Activated B cell treated with CpG ODN at 0.5 μM for 24 hours (primary cell): ENCODE results near the gene PTGIR. TPM values are rescaled to one million over a fixed set of nuclear protein-coding genes. Genes with fewer than 3 reads are reported as not detected.

Source experiments
- ATAC-seq: fragments of 200-7000 bp; cut with Tn5 transposase; one replicate; pipeline ENCODE4 v1.10.0; 2021; ENCODE audit warnings: low read depth, mild to moderate bottlenecking, moderate library complexity
- CTCF ChIA-PET: fragments of 350-600 bp; sonication (Branson Sonifier 250); formaldehyde crosslinking; loops from one replicate; lab custom pipeline; 2021; ENCODE audit warnings: antibody characterized with exemption; lab: Charles Lee
- POLR2A ChIA-PET: fragments of 350-600 bp; sonication (Branson Sonifier 250); formaldehyde crosslinking; loops from one replicate; lab custom pipeline; 2021; ENCODE audit warnings: antibody characterized with exemption; lab: Charles Lee
- DNase-seq: peaks from one replicate; pipeline ENCODE4 v3.0.0; 2022
- H3K27ac Mint-ChIP-seq: one replicate; pipeline ENCODE4 v1.8.0; 2020; ENCODE audit warnings: mixed read lengths
- H3K27me3 Mint-ChIP-seq: one replicate; pipeline ENCODE4 v1.8.0; 2021; ENCODE audit warnings: mixed read lengths
- H3K36me3 Mint-ChIP-seq: one replicate; pipeline ENCODE4 v1.8.0; 2021; ENCODE audit warnings: low read depth, mixed read lengths
- H3K4me1 Mint-ChIP-seq: one replicate; pipeline ENCODE4 v1.8.0; 2021; ENCODE audit warnings: mixed read lengths
- H3K4me3 Mint-ChIP-seq: one replicate; pipeline ENCODE4 v1.8.0; 2020; ENCODE audit warnings: mild to moderate bottlenecking, mixed read lengths
- H3K9me3 Mint-ChIP-seq: one replicate; pipeline ENCODE4 v1.8.0; 2020; ENCODE audit warnings: mixed read lengths
- CTCF ChIP-seq: fragments of 200-600 bp; IDR thresholded peaks from one replicate; pipeline ENCODE4 v1.8.0; 2022; ENCODE audit warnings: antibody characterized with exemption, mild to moderate bottlenecking
- intact Hi-C: fragments of 100-400 bp; cut with micrococcal nuclease; formaldehyde crosslinking; loops from one replicate; pipeline ENCODE4 v1.15.1; 2024
- total RNA-seq: library from RNA; stranded (reverse); gene quantifications from 2 replicates; pipeline ENCODE4 v1.2.3, GENCODE V29; 2022

Gene PTGIR
- total RNA-seq, 1 donor from 2014 or later = 17.8 TPM

DNA sequence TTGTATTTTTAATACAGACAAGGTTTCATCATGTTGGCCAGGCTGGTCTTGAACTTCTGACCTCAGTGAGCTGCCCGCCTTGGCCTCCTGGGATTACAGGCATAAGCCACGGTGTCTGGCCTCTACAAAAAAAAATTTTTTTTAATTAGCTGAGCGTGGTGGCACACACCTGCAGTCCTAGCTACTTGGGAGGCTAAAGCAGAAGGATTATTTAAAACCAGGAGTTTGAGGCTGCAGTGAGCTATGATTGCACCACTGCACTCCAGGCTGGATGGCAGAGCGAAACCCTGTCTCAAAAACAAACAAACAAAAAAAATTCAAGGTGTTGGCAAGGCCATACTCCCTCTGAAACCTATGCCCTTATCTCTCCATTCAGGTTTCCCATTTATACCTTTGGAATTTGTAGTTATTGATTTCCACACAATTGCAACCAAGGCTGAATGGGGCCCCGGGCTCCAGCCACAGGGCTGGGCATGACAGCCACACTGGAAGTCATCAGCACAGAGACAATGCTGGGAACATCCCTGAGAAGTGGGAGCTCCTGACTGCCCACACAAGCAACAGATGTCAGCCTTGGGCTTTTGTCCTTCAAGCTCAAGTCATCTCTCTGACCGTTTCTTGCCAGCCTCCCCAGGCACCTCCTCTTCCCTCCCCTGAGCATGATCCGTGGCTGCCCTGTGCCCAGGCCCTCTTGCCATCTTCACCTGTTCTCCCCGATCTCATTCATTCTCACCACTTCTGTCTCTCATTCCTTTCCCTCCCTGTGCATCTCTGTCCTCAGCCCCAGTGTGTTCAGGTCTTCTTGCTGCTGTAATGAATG is 51.0 kb downstream of the PTGIR start:
- ChIA-PET POLR2A (no interaction called here), CTCF (no interaction called here)
- ATAC-seq = no peak
- no peak for TF ChIP-seq CTCF
- Mint-ChIP-seq H3K4me3 (no peak overlapping the region), H3K36me3 (no peaks in the 10 kb centered on the region), H3K9me3 (peaks cover 11% of the 10 kb centered on the region), H3K4me1 (peaks cover 15% of the 10 kb centered on the region), H3K27ac (no peak overlapping the region), H3K27me3 (no peaks in the 10 kb centered on the region)
- intact Hi-C loops = no loop called here
- DNase-seq = no peak

DNA sequence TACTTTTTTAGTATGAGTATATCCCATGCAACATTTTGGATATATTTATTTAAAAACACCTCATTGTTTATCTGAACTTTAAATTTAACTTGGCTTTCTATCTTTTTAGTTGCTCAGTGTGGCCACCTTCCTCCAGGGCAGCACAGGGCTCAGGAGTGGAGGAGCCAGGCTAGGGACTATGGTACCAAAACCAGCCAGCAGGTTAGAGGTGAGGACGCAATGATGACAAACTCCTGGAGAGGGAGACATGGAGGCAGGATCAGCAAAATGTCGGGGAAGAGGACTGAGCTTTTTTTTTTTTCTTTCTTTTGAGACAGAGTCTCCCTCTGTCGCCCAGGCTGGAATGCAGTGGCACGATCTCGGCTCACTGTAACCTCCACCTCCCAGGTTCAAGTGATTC is 53.4 kb downstream of the PTGIR start:
- H3K27ac Mint-ChIP-seq = no peak overlapping the region
- ATAC-seq = no peak
- H3K36me3 Mint-ChIP-seq = no peaks in the 10 kb centered on the region
- TF ChIP-seq CTCF = no peak
- no peak for DNase-seq
- H3K4me3 Mint-ChIP-seq = no peak overlapping the region
- H3K4me1 Mint-ChIP-seq = peaks cover 4% of the 10 kb centered on the region
- H3K27me3 Mint-ChIP-seq = no peaks in the 10 kb centered on the region
- peaks cover 4% of the 10 kb centered on the region for H3K9me3 Mint-ChIP-seq
- ChIA-PET CTCF (interaction anchor here (0.7 kb wide), 1 partner anchor 91 kb away, joined by 3 read pairs; no protein-coding TSS in a partner anchor), POLR2A (no interaction called here)
- intact Hi-C loops = no loop called here

Other genes starting within 250 kb of the PTGIR start
- not detected in 2 replicates for gene CCDC8, start 211.5 kb downstream of the PTGIR start, total RNA-seq
- gene PNMA8C, start 196.2 kb downstream of the PTGIR start, total RNA-seq = not detected in 2 replicates
- gene PNMA8A, start 153.5 kb downstream of the PTGIR start, total RNA-seq = not detected in 2 replicates
- 0.04 TPM in 1 of 2 replicates, not detected in the other for gene PNMA8B, start 129.2 kb downstream of the PTGIR start, total RNA-seq
- 174 and 200 TPM in 2 replicates for gene CALM3, start 23.8 kb downstream of the PTGIR start, total RNA-seq
- gene GNG8, start 11.1 kb upstream of the PTGIR start, total RNA-seq = 33.1 and 38.2 TPM in 2 replicates
- gene DACT3, start 36.1 kb upstream of the PTGIR start, total RNA-seq = 0.49 and 0.75 TPM in 2 replicates
- 157 and 191 TPM in 2 replicates for gene PRKD2, start 92.0 kb upstream of the PTGIR start, total RNA-seq
- gene FKRP, start 121.0 kb upstream of the PTGIR start, total RNA-seq = 28.3 and 35.8 TPM in 2 replicates
- gene STRN4, start 121.4 kb upstream of the PTGIR start, total RNA-seq = 83.9 and 90.4 TPM in 2 replicates
- 70.7 and 77.9 TPM in 2 replicates for gene SLC1A5, start 163.5 kb upstream of the PTGIR start, total RNA-seq
- 74.7 and 81.3 TPM in 2 replicates for gene AP2S1, start 225.8 kb upstream of the PTGIR start, total RNA-seq
- 20.3 and 25.6 TPM in 2 replicates for gene ARHGAP35, start 235.9 kb upstream of the PTGIR start, total RNA-seq